HL-60 (cell line): ENCODE measurements around the gene GID8.

Source experiments
- DNase-seq, 2 experiments: peaks; one replicate each; pipeline ENCODE4 v3.0.0-alpha.2; 2010 to 2020; ENCODE audit warnings: low read depth in 1 of 2, low spot score in 1 of 2
- H3K27ac ChIP-seq: fragments of 250-450 bp; sonication (Bioruptor Pico); replicated peaks from 2 replicates; pipeline ENCODE4 v1.5.1; 2020; ENCODE audit warnings: mild to moderate bottlenecking, moderate library complexity
- H3K27me3 ChIP-seq: fragments of 250-450 bp; sonication (Bioruptor Pico); 2 replicates; pipeline ENCODE4 v1.5.1; 2021; ENCODE audit warnings: mild to moderate bottlenecking, moderate library complexity; ENCODE audit not compliant: insufficient read depth, poor library complexity, severe bottlenecking
- H3K4me3 ChIP-seq: replicated peaks from 2 replicates; pipeline ENCODE4 v1.5.1; 2011; ENCODE audit warnings: mild to moderate bottlenecking, control low read depth, low read length; ENCODE audit not compliant: insufficient read depth
- CTCF ChIP-seq: IDR thresholded peaks from one replicate; pipeline ENCODE4 v1.5.1; 2011; ENCODE audit warnings: low read length, control low read depth, inconsistent platforms; ENCODE audit not compliant: insufficient read depth
- GABPA ChIP-seq: IDR thresholded peaks from 2 replicates; pipeline ENCODE4 v1.6.1; 2012; ENCODE audit warnings: low read depth
- POLR2AphosphoS5 ChIP-seq: IDR thresholded peaks from 2 replicates; pipeline ENCODE4 v1.6.1; 2012; ENCODE audit warnings: low read depth
- SPI1 ChIP-seq: IDR thresholded peaks from 2 replicates; pipeline ENCODE4 v1.6.1; 2012; ENCODE audit warnings: low read depth, mild to moderate bottlenecking, borderline replicate concordance
- TF ChIP-seq, protein P1 (sequence below): IDR thresholded peaks from 2 replicates; pipeline ENCODE4 v1.6.1; 2012; ENCODE audit warnings: low read depth; ENCODE audit not compliant: insufficient replicate concordance

The GID8 gene

GRCh38 chr20:62991196-62991807, 53.4 kb downstream of the GID8 start:
- TF ChIP-seq, protein P1, sequence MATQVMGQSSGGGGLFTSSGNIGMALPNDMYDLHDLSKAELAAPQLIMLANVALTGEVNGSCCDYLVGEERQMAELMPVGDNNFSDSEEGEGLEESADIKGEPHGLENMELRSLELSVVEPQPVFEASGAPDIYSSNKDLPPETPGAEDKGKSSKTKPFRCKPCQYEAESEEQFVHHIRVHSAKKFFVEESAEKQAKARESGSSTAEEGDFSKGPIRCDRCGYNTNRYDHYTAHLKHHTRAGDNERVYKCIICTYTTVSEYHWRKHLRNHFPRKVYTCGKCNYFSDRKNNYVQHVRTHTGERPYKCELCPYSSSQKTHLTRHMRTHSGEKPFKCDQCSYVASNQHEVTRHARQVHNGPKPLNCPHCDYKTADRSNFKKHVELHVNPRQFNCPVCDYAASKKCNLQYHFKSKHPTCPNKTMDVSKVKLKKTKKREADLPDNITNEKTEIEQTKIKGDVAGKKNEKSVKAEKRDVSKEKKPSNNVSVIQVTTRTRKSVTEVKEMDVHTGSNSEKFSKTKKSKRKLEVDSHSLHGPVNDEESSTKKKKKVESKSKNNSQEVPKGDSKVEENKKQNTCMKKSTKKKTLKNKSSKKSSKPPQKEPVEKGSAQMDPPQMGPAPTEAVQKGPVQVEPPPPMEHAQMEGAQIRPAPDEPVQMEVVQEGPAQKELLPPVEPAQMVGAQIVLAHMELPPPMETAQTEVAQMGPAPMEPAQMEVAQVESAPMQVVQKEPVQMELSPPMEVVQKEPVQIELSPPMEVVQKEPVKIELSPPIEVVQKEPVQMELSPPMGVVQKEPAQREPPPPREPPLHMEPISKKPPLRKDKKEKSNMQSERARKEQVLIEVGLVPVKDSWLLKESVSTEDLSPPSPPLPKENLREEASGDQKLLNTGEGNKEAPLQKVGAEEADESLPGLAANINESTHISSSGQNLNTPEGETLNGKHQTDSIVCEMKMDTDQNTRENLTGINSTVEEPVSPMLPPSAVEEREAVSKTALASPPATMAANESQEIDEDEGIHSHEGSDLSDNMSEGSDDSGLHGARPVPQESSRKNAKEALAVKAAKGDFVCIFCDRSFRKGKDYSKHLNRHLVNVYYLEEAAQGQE = no peak
- TF ChIP-seq GABPA (no peak), POLR2AphosphoS5 (no peak), CTCF (no peak), SPI1 (no peak)
- Histone ChIP-seq H3K27ac (no peak overlapping the region), H3K4me3 (no peak overlapping the region), H3K27me3 (peaks cover 14% of the 10 kb centered on the region)
- no peak for DNase-seq

GRCh38 chr20:62991863-62992262, 53.9 kb downstream of the GID8 start:
- Histone ChIP-seq H3K4me3 (no peak overlapping the region), H3K27me3 (peaks cover 17% of the 10 kb centered on the region), H3K27ac (no peak overlapping the region)
- no peak for TF ChIP-seq POLR2AphosphoS5
- no peak for TF ChIP-seq GABPA
- no peak for TF ChIP-seq SPI1
- no peak for TF ChIP-seq CTCF
- TF ChIP-seq, protein P1 = no peak
- DNase-seq = no peak

GRCh38 chr20:62993856-62994494, 56.0 kb downstream of the GID8 start:
- no peak overlapping the region for H3K27ac ChIP-seq
- TF ChIP-seq CTCF (no peak), POLR2AphosphoS5 (no peak), GABPA (no peak), SPI1 (no peak)
- TF ChIP-seq, protein P1 = no peak
- H3K27me3 ChIP-seq = peaks cover 14% of the 10 kb centered on the region
- H3K4me3 ChIP-seq = no peak overlapping the region
- DNase-seq = no peak
